ENCODE results near the gene YEATS2.

- TF ChIP-seq, protein P1, sequence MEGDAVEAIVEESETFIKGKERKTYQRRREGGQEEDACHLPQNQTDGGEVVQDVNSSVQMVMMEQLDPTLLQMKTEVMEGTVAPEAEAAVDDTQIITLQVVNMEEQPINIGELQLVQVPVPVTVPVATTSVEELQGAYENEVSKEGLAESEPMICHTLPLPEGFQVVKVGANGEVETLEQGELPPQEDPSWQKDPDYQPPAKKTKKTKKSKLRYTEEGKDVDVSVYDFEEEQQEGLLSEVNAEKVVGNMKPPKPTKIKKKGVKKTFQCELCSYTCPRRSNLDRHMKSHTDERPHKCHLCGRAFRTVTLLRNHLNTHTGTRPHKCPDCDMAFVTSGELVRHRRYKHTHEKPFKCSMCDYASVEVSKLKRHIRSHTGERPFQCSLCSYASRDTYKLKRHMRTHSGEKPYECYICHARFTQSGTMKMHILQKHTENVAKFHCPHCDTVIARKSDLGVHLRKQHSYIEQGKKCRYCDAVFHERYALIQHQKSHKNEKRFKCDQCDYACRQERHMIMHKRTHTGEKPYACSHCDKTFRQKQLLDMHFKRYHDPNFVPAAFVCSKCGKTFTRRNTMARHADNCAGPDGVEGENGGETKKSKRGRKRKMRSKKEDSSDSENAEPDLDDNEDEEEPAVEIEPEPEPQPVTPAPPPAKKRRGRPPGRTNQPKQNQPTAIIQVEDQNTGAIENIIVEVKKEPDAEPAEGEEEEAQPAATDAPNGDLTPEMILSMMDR (IDR thresholded peaks at IDR 0.05), result no peak
- no peak for TF ChIP-seq ZFX (IDR thresholded peaks at IDR 0.05; ENCODE audit: borderline replicate concordance)
These were observed 39.5 kb downstream of the YEATS2 start for GRCh38 chr3:183737116-183737515.

Data from 22Rv1 (cell line).